Mesenchymal stem cell (in vitro differentiated cells and primary cell): ENCODE data around the gene WWOX.

Experiments
- DNase-seq: peaks from one replicate; pipeline ENCODE4 v3.0.0-alpha.2; 2013
- H2AFZ ChIP-seq: one replicate; pipeline ENCODE4 v1.6.1; 2013; ENCODE audit warnings: low read depth, mild to moderate bottlenecking, control low read depth, inconsistent platforms, low read length, moderate library complexity
- H2AK5ac ChIP-seq: 2 replicates; pipeline ENCODE4 v1.6.1; 2013; ENCODE audit warnings: low read length, moderate library complexity, mild to moderate bottlenecking, inconsistent platforms; ENCODE audit not compliant: severe bottlenecking
- H2BK120ac ChIP-seq: one replicate; pipeline ENCODE4 v1.6.1; 2013; ENCODE audit warnings: low read depth, mild to moderate bottlenecking, inconsistent platforms, low read length, moderate library complexity
- H2BK12ac ChIP-seq, 2 experiments: one replicate each; pipeline ENCODE4 v1.6.1; 2013; ENCODE audit warnings: inconsistent platforms in 2 of 2, low read length in 2 of 2, mild to moderate bottlenecking in 2 of 2, moderate library complexity in 2 of 2, control low read depth in 1 of 2
- H2BK15ac ChIP-seq: one replicate; pipeline ENCODE4 v1.6.1; 2013; ENCODE audit warnings: mild to moderate bottlenecking, low read depth, inconsistent platforms; ENCODE audit not compliant: poor library complexity, severe bottlenecking
- H2BK5ac ChIP-seq: 2 replicates; pipeline ENCODE4 v1.6.1; 2013; ENCODE audit warnings: low read depth, mild to moderate bottlenecking, low read length, control low read depth, inconsistent platforms; ENCODE audit not compliant: poor library complexity, severe bottlenecking
- H3K14ac ChIP-seq, 2 experiments: one replicate each; pipeline ENCODE4 v1.6.1; 2013; ENCODE audit warnings: inconsistent platforms in 2 of 2, low read length in 2 of 2, control low read depth in 1 of 2, mild to moderate bottlenecking in 1 of 2, moderate library complexity in 1 of 2
- H3K18ac ChIP-seq, 2 experiments: one replicate each; pipeline ENCODE4 v1.6.1; 2013; ENCODE audit warnings: inconsistent platforms in 2 of 2, low read length in 2 of 2, control low read depth in 1 of 2, low read depth in 1 of 2, mild to moderate bottlenecking in 1 of 2
- H3K23ac ChIP-seq, 2 experiments: one replicate each; pipeline ENCODE4 v1.6.1; 2013; ENCODE audit warnings: inconsistent platforms in 2 of 2, low read length in 2 of 2, mild to moderate bottlenecking in 2 of 2, moderate library complexity in 2 of 2, control low read depth in 1 of 2
- H3K27ac ChIP-seq: 2 replicates; pipeline ENCODE4 v1.5.1; 2013; ENCODE audit warnings: mild to moderate bottlenecking, moderate library complexity, low read length, control low read depth, inconsistent platforms; ENCODE audit not compliant: poor library complexity, severe bottlenecking
- H3K27me3 ChIP-seq, 2 experiments: 2 replicates each; pipeline versions ENCODE4 v1.6.1 to v1.7.0; 2013; ENCODE audit warnings: low read length in 2 of 2, mild to moderate bottlenecking in 2 of 2, moderate library complexity in 2 of 2, control low read depth in 1 of 2, inconsistent platforms in 1 of 2; ENCODE audit not compliant: control insufficient read depth in 1 of 2, insufficient read depth in 1 of 2
- H3K36me3 ChIP-seq, 2 experiments: 2 replicates each; pipeline versions ENCODE4 v1.6.1 to v1.7.0; 2013; ENCODE audit warnings: low read length in 2 of 2, control low read depth in 1 of 2, inconsistent platforms in 1 of 2, low read depth in 1 of 2, mild to moderate bottlenecking in 1 of 2; ENCODE audit not compliant: insufficient read depth in 2 of 2, control insufficient read depth in 1 of 2
- H3K4ac ChIP-seq, 2 experiments: one replicate each; pipeline ENCODE4 v1.6.1; 2013; ENCODE audit warnings: inconsistent platforms in 2 of 2, low read length in 2 of 2, mild to moderate bottlenecking in 2 of 2, moderate library complexity in 2 of 2, control low read depth in 1 of 2, low read depth in 1 of 2
- H3K4me1 ChIP-seq: 2 replicates; pipeline ENCODE4 v1.6.1; 2013; ENCODE audit warnings: low read depth, low read length, control low read depth; ENCODE audit not compliant: control insufficient read depth, insufficient read depth
- H3K4me2 ChIP-seq: 2 replicates; pipeline ENCODE4 v1.6.1; 2013; ENCODE audit warnings: low read length, mild to moderate bottlenecking, inconsistent platforms; ENCODE audit not compliant: poor library complexity, severe bottlenecking
- H3K4me3 ChIP-seq, 2 experiments: 2 replicates each; pipeline versions ENCODE4 v1.5.1 to v1.7.0; 2013; ENCODE audit warnings: low read length in 2 of 2, mild to moderate bottlenecking in 2 of 2, control low read depth in 1 of 2, low read depth in 1 of 2; ENCODE audit not compliant: insufficient read depth in 1 of 2
- H3K79me1 ChIP-seq: replicated peaks from 2 replicates; pipeline ENCODE4 v1.6.1; 2013; ENCODE audit warnings: mild to moderate bottlenecking, control low read depth, low read length, inconsistent platforms; ENCODE audit not compliant: poor library complexity, severe bottlenecking
- H3K9ac ChIP-seq: 2 replicates; pipeline ENCODE4 v1.7.0; 2013; ENCODE audit warnings: mild to moderate bottlenecking, low read length, moderate library complexity
- H3K9me3 ChIP-seq: 2 replicates; pipeline ENCODE4 v1.7.0; 2013; ENCODE audit warnings: mild to moderate bottlenecking, low read length; ENCODE audit not compliant: control insufficient read depth
- H4K8ac ChIP-seq: one replicate; pipeline ENCODE4 v1.6.1; 2013; ENCODE audit warnings: inconsistent platforms, mild to moderate bottlenecking, low read length, moderate library complexity
- H4K91ac ChIP-seq: one replicate; pipeline ENCODE4 v1.6.1; 2013; ENCODE audit warnings: mild to moderate bottlenecking, low read length, inconsistent platforms
- WGBS: methylation state at CpG from one replicate; pipeline ENCODE4 v1.1.7; 2013; ENCODE audit warnings: mixed read lengths; 5-methylcytosine and 5-hydroxymethylcytosine counted together

The WWOX gene

GRCh38 chr16:78269256-78269655, 169.8 kb downstream of the WWOX start:
- 70% methylated on average over 7 of the region's 7 CpGs for WGBS
- H3K27ac ChIP-seq, result no peak overlapping the region

DNA sequence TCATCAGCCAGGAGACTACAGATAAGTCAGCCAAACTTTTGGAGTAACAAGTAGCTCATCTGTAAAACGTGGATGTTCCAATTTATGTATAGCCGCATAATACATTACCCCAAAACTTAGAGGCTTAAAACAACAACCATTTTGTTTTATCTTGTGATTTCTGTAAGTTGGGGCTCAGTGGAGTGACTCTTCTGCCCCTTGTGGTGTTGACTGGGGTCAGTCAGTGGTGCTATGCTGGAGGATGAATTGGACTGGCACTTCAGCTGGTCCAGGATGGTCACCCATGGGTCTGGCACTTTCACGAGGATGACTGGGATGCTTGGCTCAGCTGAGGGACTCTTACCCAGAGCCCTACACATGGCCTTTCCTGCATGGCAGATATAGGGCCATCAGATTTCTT, 172.5 kb downstream of the WWOX start:
- Histone ChIP-seq H2BK12ac (no peak overlapping the region), H3K9ac (no peak overlapping the region), H4K91ac (no peak overlapping the region), H3K14ac (no peak overlapping the region), H3K4me2 (no peak overlapping the region), H2BK15ac (no peak overlapping the region), H3K27me3 (no peaks in the 10 kb centered on the region), H2AFZ (no peak overlapping the region), H3K9me3 (peaks cover 3% of the 10 kb centered on the region), H3K18ac (no peak overlapping the region), H3K36me3 (no peaks in the 10 kb centered on the region), H3K27ac (no peak overlapping the region), H2AK5ac (no peak overlapping the region), H3K4me3 (no peak overlapping the region), H3K4me1 (no peaks in the 10 kb centered on the region), H3K23ac (no peak overlapping the region), H2BK120ac (no peak overlapping the region), H3K79me1 (no peaks in the 10 kb centered on the region), H2BK5ac (no peak overlapping the region), H4K8ac (no peak overlapping the region), H3K4ac (no peak overlapping the region)
- DNase-seq, result no peak
- WGBS, result 100% methylated on average over 1 of the region's 3 CpGs

More at GRCh38 chr16:78269256-78269655, 169.8 kb downstream of the WWOX start:
- Histone ChIP-seq H3K4ac (no peak overlapping the region), H3K18ac (no peak overlapping the region), H2AK5ac (no peak overlapping the region), H3K36me3 (no peaks in the 10 kb centered on the region), H3K4me1 (no peaks in the 10 kb centered on the region), H3K9me3 (peaks cover 7% of the 10 kb centered on the region), H3K9ac (no peak overlapping the region), H3K4me3 (no peak overlapping the region), H2BK120ac (no peak overlapping the region), H2BK5ac (no peak overlapping the region), H3K4me2 (no peak overlapping the region), H3K14ac (no peak overlapping the region), H2BK12ac (no peak overlapping the region), H3K23ac (no peak overlapping the region), H4K91ac (no peak overlapping the region), H2BK15ac (no peak overlapping the region), H4K8ac (no peak overlapping the region), H2AFZ (no peak overlapping the region), H3K79me1 (no peaks in the 10 kb centered on the region), H3K27me3 (no peaks in the 10 kb centered on the region)
- DNase-seq, result no peak

DNA sequence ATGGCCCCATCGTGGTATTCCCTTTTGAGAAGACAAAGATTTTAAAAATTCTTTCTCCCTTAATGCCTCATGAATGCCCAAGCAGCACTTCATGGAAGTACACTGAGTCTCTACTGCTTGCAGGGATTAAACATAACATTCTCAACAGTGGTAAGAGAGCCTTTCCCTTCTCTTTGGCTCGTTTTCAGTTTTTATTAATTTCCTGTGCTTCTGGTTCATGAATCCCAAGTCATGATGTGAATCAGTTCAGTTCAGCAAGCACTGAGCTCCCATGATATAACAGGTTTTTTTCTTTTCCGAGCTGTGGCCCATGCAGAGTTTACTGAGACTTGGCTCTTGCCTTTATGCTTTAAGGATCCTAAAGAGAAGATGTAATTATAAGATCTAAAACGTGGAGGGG, 175.3 kb downstream of the WWOX start:
- Histone ChIP-seq H3K18ac (no peak overlapping the region), H3K4ac (no peak overlapping the region), H2BK5ac (no peak overlapping the region), H3K4me1 (peaks cover 3% of the 10 kb centered on the region), H4K91ac (no peak overlapping the region), H3K9me3 (peaks cover 3% of the 10 kb centered on the region), H3K4me3 (no peak overlapping the region), H3K4me2 (no peak overlapping the region), H2AFZ (no peak overlapping the region), H3K23ac (no peak overlapping the region), H2AK5ac (no peak overlapping the region), H2BK120ac (no peak overlapping the region), H3K27ac (no peak overlapping the region), H4K8ac (no peak overlapping the region), H3K14ac (no peak overlapping the region), H3K79me1 (no peaks in the 10 kb centered on the region), H3K27me3 (no peaks in the 10 kb centered on the region), H2BK12ac (no peak overlapping the region), H2BK15ac (no peak overlapping the region), H3K36me3 (no peaks in the 10 kb centered on the region), H3K9ac (no peak overlapping the region)
- no peak for DNase-seq
- WGBS, result 74% methylated on average over 4 of the region's 4 CpGs

GRCh38 chr16:78275420-78275819, 176.0 kb downstream of the WWOX start:
- Histone ChIP-seq H4K8ac (no peak overlapping the region), H3K9me3 (peaks cover 3% of the 10 kb centered on the region), H3K23ac (no peak overlapping the region), H2BK5ac (no peak overlapping the region), H2BK12ac (no peak overlapping the region), H2AK5ac (no peak overlapping the region), H3K4me3 (no peak overlapping the region), H2BK15ac (no peak overlapping the region), H3K14ac (no peak overlapping the region), H4K91ac (no peak overlapping the region), H3K36me3 (no peaks in the 10 kb centered on the region), H3K4ac (no peak overlapping the region), H3K27ac (no peak overlapping the region), H3K18ac (no peak overlapping the region), H3K4me1 (peaks cover 3% of the 10 kb centered on the region), H2AFZ (no peak overlapping the region), H2BK120ac (no peak overlapping the region), H3K9ac (no peak overlapping the region), H3K4me2 (no peak overlapping the region), H3K27me3 (no peaks in the 10 kb centered on the region), H3K79me1 (no peaks in the 10 kb centered on the region)
- no peak for DNase-seq
- 95% methylated on average over 5 of the region's 5 CpGs for WGBS
